Right cardiac atrium (tissue), 5 donors: ENCODE measurements around the gene USP6NL. TPM values are rescaled to one million over a fixed set of nuclear protein-coding genes. Genes with fewer than 3 reads are reported as not detected.

Source experiments
- ATAC-seq, 2 donors: fragments of 200-7000 bp; cut with Tn5 transposase; one replicate each; pipeline versions ENCODE4 v1.8.0 to v1.9.1; 2020; ENCODE audit warnings: moderate library complexity in 2 of 2, mild to moderate bottlenecking in 1 of 2
- DNase-seq, 3 donors: peaks; one replicate each; pipeline ENCODE4 v3.0.0-alpha.2; 2020
- H3K27ac ChIP-seq: one replicate; pipeline ENCODE4 v1.5.1; 2013; ENCODE audit warnings: mild to moderate bottlenecking, low read length, control low read depth, moderate library complexity
- H3K27me3 ChIP-seq: one replicate; pipeline ENCODE4 v1.6.1; 2013; ENCODE audit not compliant: control insufficient read depth, insufficient read depth
- H3K4me1 ChIP-seq: one replicate; pipeline ENCODE4 v1.6.1; 2013; ENCODE audit warnings: low read length; ENCODE audit not compliant: control insufficient read depth, insufficient read depth
- H3K4me3 ChIP-seq: one replicate; pipeline ENCODE4 v1.5.1; 2013; ENCODE audit warnings: low read length, control low read depth
- H3K9me3 ChIP-seq: one replicate; pipeline ENCODE4 v1.6.1; 2013; ENCODE audit warnings: low read length; ENCODE audit not compliant: control insufficient read depth
- WGBS: extraction: QIAGEN DNeasy Blood & Tissue Kit; methylation state at CpG from one replicate; pipeline ENCODE4 v1.1.7; 2013; 5-methylcytosine and 5-hydroxymethylcytosine counted together
- intact Hi-C, 4 donors: fragments of 100-400 bp; cut with DNase I; formaldehyde crosslinking; loops; one replicate each; pipeline versions ENCODE4 v1.11.0 to v1.14.0; 2022 to 2023
- polyA plus RNA-seq: library from polyadenylated mRNA; stranded (reverse); fragments of 200-250 nt; gene quantifications from one replicate; pipeline ENCODE4 v1.2.3, GENCODE V29; 2013
- total RNA-seq, 4 donors: library from RNA; stranded (reverse); fragmentation: NEBNext Ultra II Directional; extraction: Animal tissue kit (Norgen Biotek cat#: 25700); gene quantifications; one replicate each; pipeline ENCODE4 v1.2.1, GENCODE V29; 2021
- donor health status: healthy with polysubstance abuse.
- donor health status: DM: no; HTN: yes; CAD: no.
- donor health status: DM: no; HTN: no; CAD: no.
- donor health status: DM: no; HTN: yes; CAD: no; lungs with severe emphysema.
- donor health status: DM: yes; HTN: yes; CAD: no.

The USP6NL gene
- total and polyA plus RNA-seq, 5 donors: 3.9 to 12.5 (median 8.8) TPM

- WGBS: 48% methylated on average over 3 of the region's 3 CpGs
- Histone ChIP-seq H3K4me3 (no peak overlapping the region), H3K9me3 (no peaks in the 10 kb centered on the region), H3K27me3 (no peaks in the 10 kb centered on the region), H3K27ac (no peak overlapping the region), H3K4me1 (no peaks in the 10 kb centered on the region)
- DNase-seq (no peak), ATAC-seq (no peak)
- intact Hi-C loops: no loop called here
Measured at GRCh38 chr10:11588873-11589574, 22.4 kb downstream of the USP6NL start.

GRCh38 chr10:11587722-11588259, 23.7 kb downstream of the USP6NL start:
- Histone ChIP-seq H3K4me3 (no peak overlapping the region), H3K27me3 (no peaks in the 10 kb centered on the region), H3K4me1 (no peaks in the 10 kb centered on the region), H3K9me3 (no peaks in the 10 kb centered on the region), H3K27ac (no peak overlapping the region)
- ATAC-seq (no peak), DNase-seq (no peak)
- intact Hi-C loops: no loop called here
- WGBS: 83% methylated on average over 4 of the region's 4 CpGs

- ATAC-seq (no peak), DNase-seq (no peak)
- intact Hi-C loops: no loop called here
- no peak overlapping the region for H3K4me3 ChIP-seq
- no peaks in the 10 kb centered on the region for H3K9me3 ChIP-seq
- H3K27me3 ChIP-seq: no peaks in the 10 kb centered on the region
- no peaks in the 10 kb centered on the region for H3K4me1 ChIP-seq
- H3K27ac ChIP-seq: no peak overlapping the region
Measured at GRCh38 chr10:11586170-11586569, 25.3 kb downstream of the USP6NL start.

- Histone ChIP-seq H3K27ac (no peak overlapping the region), H3K27me3 (no peaks in the 10 kb centered on the region), H3K9me3 (no peaks in the 10 kb centered on the region), H3K4me1 (no peaks in the 10 kb centered on the region), H3K4me3 (no peak overlapping the region)
- DNase-seq (no peak), ATAC-seq (no peak)
- intact Hi-C loops: no loop called here
- WGBS: 48% methylated on average over 2 of the region's 2 CpGs
Measured at GRCh38 chr10:11581213-11581612, 30.2 kb downstream of the USP6NL start.

DNA sequence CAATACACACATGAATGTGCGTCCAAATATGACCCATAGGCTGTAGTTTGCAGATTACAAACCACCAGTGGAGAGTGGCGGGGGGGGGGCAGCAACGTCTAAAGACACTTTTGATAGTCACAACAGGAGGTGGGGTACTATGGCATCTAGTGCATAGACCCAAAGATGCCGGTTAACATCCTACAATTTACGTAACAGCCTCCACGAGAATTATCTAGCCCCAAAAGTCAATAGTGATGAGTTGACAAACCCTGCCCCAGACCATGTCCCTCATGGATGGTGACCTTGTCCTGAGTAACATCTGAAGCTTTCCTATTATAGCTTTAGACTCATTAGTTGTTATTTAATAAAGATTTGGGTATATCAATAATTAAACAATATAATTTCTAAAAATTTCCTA, 31.6 kb downstream of the USP6NL start:
- ATAC-seq: no peak
- intact Hi-C loops: no loop called here
- no peak overlapping the region for H3K4me3 ChIP-seq

DNA sequence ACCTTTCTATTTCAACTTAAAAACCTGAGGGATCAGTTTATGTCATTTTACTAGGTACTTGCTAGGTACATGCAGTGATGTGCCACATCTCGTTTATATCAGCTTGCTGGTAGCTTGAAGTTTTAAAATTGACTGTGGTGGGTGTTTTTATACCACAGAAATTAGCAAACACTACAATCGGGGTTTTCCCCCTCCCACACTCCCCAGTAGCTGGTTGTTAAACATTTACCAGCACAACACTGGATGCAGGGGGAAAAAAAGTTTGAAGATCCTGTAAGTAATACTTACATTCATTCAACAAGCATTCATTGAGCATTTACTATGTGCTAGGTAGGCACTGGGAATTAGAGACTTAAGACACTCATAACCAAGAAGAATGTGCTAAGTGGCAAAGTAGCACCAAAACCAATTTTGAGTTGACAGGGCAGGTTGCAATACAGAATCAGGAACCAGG, 32.6 kb downstream of the USP6NL start:
- no peak for ATAC-seq

More for the DNA sequence above, 31.6 kb downstream of the USP6NL start:
- no peaks in the 10 kb centered on the region for H3K27me3 ChIP-seq
- H3K4me1 ChIP-seq: no peaks in the 10 kb centered on the region
- H3K27ac ChIP-seq: no peak overlapping the region
- DNase-seq: no peak
- H3K9me3 ChIP-seq: no peaks in the 10 kb centered on the region
- 86% methylated on average over 6 of the region's 6 CpGs for WGBS

GRCh38 chr10:11576092-11576809, 35.2 kb downstream of the USP6NL start:
- no peak for ATAC-seq

More for the DNA sequence above, 32.6 kb downstream of the USP6NL start:
- no peak overlapping the region for H3K27ac ChIP-seq
- no peaks in the 10 kb centered on the region for H3K9me3 ChIP-seq
- H3K27me3 ChIP-seq: no peaks in the 10 kb centered on the region
- H3K4me1 ChIP-seq: no peaks in the 10 kb centered on the region
- 78% methylated on average over 2 of the region's 2 CpGs for WGBS
- intact Hi-C loops: no loop called here
- no peak overlapping the region for H3K4me3 ChIP-seq
- DNase-seq: no peak

DNA sequence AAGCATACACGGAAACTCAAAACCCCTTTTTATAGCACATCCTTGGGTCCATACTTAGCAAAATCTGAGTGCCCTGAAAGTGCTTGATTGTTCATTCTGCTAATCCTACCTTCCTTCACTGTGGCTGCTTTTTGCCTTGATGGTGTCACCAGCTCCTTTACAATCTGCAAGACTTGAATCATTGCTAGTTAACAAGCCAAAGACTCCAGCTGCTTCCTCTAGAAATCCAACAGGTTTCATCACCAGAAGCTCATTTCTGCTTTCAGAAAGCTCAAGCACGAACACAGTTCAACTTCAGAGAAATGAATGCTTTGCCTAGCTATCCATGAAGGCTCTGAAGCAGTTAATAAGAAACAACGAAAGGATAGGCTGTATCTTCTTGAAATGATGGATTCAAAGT, 38.0 kb downstream of the USP6NL start:
- Histone ChIP-seq H3K27ac (no peak overlapping the region), H3K4me1 (peaks cover 1% of the 10 kb centered on the region), H3K4me3 (no peak overlapping the region), H3K27me3 (no peaks in the 10 kb centered on the region), H3K9me3 (no peaks in the 10 kb centered on the region)
- 45% methylated on average over 3 of the region's 3 CpGs for WGBS
- no peak for DNase-seq
- peak in 1 of 2 donors; percentile 52 for ATAC-seq
- intact Hi-C loops: no loop called here

More at GRCh38 chr10:11576092-11576809, 35.2 kb downstream of the USP6NL start:
- Histone ChIP-seq H3K4me3 (no peak overlapping the region), H3K4me1 (no peaks in the 10 kb centered on the region), H3K9me3 (no peaks in the 10 kb centered on the region), H3K27me3 (no peaks in the 10 kb centered on the region), H3K27ac (no peak overlapping the region)
- intact Hi-C loops: no loop called here
- no peak for DNase-seq
- WGBS: 95% methylated on average over 6 of the region's 6 CpGs

GRCh38 chr10:11570751-11571150, 40.7 kb downstream of the USP6NL start:
- ATAC-seq: no peak

DNA sequence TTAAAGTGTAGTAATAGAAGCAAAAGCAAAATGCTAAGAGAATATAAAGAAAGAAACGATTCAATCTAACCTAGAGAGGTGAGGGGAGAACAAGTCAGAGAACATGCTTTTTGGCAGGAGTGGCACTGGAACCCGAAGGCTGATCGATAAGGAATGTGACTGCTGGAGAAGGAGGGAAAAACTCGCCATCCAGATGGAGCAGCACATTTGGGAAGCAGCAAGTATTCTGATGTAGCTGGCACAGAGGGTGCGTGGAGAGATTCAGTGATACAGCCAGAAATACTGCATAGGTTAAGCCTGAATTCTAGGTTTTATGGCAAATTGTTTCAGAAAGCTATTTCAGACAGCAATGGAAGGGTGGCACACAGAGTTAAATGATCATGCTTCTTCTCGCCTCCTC, 42.0 kb downstream of the USP6NL start:
- 90% methylated on average over 6 of the region's 6 CpGs for WGBS
- H3K27me3 ChIP-seq: no peaks in the 10 kb centered on the region
- intact Hi-C loops: no loop called here
- no peaks in the 10 kb centered on the region for H3K9me3 ChIP-seq
- H3K27ac ChIP-seq: no peak overlapping the region
- H3K4me1 ChIP-seq: peaks cover 1% of the 10 kb centered on the region
- no peak for ATAC-seq
- DNase-seq: no peak
- H3K4me3 ChIP-seq: no peak overlapping the region

More at GRCh38 chr10:11570751-11571150, 40.7 kb downstream of the USP6NL start:
- peaks cover 1% of the 10 kb centered on the region for H3K4me1 ChIP-seq
- no peak for DNase-seq
- H3K4me3 ChIP-seq: no peak overlapping the region
- intact Hi-C loops: no loop called here
- H3K27ac ChIP-seq: no peak overlapping the region
- WGBS: 93% methylated on average over 5 of the region's 5 CpGs
- H3K9me3 ChIP-seq: no peaks in the 10 kb centered on the region
- no peaks in the 10 kb centered on the region for H3K27me3 ChIP-seq

DNA sequence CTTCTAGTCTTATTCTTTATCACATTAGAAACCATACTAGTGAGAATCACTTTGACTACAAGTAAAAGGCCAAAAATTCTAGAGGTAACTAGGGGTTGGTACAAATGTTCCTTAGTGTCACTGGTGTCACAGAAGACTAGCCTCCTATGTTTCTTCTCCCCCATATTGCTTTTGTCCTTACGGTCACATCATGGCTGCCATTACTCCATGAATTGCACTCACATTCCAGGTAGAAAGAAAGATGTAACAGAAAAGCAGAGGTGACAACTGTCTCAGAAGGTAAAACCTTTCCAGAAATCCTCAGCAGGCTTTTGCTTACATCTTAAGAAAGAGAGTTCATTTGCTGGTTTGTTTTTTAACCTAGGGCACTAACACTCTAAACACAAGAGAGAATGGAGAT, 42.9 kb downstream of the USP6NL start:
- DNase-seq (no peak), ATAC-seq (no peak)
- 96% methylated on average over 1 of the region's 1 CpG for WGBS
- Histone ChIP-seq H3K27me3 (no peaks in the 10 kb centered on the region), H3K9me3 (no peaks in the 10 kb centered on the region), H3K27ac (no peak overlapping the region), H3K4me3 (no peak overlapping the region), H3K4me1 (peaks cover 1% of the 10 kb centered on the region)
- intact Hi-C loops: no loop called here
